NCI-H1048 (cell line): ENCODE measurements around the gene BTLA.
"Not testable (repeated sequence)": the region's sequence is repeated elsewhere in the genome, so short reads cannot be mapped to it uniquely, and the experiment has no call there.

ENCODE experiments used
- DNase-seq: peaks from one replicate; lab custom pipeline; 2025; lab: John Stamatoyannopoulos, UW

BTLA gene, protein sequence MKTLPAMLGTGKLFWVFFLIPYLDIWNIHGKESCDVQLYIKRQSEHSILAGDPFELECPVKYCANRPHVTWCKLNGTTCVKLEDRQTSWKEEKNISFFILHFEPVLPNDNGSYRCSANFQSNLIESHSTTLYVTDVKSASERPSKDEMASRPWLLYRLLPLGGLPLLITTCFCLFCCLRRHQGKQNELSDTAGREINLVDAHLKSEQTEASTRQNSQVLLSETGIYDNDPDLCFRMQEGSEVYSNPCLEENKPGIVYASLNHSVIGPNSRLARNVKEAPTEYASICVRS

DNA sequence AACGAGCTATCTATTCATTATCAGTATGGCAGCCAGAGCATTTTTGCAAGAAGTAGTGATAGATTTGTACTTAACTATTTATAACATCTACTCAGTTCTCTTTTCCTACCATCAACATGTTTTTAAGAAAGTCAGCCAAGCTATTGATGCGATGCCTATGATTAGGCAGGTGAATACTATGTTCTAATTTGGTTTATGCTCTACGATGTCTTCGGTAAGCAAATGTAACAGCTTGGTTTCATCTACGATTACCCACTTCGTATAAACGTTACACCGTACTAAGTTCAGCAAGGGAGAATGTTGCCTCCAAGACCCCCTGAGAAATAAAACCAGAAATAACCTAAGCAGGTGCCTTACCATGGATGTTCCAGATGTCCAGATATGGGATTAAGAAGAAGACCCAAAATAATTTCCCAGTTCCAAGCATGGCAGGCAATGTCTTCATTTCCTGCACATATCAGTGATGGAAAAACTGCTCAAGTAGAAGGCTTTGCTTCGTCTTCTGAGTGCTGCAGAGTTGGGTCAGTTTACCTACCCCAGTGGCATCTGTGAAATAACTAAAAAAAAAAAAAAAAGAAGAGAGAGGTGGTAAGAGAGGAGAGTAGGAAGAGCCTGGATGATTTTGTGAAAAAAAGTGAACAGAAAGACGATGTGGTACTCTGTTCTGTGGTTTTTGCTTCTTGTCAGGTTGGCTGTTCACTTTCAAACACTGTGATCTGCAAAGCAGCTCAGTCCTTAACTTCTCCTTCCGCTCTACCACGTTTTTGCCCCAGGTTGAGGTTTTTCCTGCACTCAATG lies at the start of gene BTLA:
Gene BTLA, minus strand, starts transcription at position 559 of the 798 bp plus-strand sequence. Its CDS starts 114 bp downstream, at position 445.
- DNase-seq, result no peak

DNA sequence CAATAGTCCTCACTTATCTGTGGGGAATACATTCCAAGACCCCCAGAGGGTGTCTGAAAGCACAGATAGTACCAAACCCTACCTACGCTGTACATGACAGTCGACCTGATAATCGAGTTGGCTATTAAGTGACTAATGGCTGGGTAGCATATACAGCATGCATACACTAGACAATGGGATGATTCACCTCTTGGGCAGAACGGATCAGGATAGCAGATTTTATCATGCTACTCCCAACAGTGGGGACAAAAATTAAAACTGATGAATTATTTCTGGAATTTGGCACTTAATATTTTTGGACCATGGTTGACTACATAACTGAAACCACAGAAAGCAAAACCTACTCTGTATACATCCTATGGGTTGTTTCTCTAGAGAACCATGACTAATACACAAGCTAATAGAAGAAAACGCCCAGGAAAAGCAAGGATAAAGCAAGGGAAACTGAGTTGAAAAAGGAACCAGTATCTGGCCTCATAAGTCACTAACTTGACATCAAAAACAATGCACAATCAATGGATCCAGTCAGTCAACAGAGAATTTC lies 47.0 kb upstream of the BTLA start:
- no peak for DNase-seq

DNA sequence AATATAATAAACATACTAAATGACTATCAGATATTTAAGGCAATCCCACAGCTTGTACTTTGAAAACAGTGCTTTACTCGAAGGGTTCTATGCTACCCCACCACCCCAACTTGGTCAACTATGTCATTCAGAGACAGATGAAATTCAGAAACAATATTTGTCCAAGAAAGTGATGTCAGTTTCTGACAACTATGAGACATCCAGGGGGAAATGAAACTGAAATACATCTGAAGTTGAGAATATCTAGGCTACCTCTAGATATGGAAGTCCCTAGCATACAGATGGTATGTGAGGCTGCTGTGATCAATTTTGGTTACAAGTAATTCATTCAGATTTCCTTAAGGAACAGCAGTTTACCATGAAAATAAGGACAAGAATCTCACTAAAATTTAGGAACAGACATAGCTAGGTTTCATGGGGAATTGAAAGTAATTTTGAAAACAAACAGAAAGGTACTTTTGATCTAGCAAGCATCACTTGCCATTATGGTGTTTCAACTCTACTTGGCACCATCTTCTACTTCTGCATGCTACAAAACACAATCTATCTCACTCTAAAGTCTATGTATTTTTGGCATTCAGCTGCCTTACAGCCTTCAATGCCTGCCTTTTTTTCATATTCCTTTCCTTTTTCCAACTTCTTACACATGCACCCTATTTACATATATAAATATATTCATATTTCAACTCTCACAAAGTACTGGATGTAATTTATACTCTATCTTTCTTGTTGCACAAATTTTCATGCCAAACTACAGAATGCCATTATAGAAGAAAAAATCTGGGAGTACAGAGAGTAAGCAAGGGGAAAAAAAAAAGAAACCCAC lies 40.8 kb upstream of the BTLA start:
- DNase-seq, result no peak

DNA sequence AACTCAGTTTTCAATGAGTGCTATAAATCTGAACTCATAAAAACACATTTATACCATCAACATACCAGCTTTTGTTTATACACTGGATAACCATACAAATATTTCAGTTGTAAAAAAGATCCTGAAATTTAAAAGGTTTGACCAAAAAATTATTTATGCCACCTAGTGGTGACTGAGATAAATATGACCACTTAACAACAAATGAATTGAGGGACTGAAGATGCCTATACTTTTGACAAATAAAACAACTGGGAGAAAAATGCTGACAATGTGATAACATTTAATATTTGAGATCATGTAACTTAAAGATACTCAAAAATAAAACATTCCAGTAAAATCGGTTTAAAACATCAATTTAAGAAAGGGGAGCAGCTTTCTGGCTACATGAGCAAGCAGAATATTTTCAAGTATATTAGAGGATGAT lies 32.1 kb upstream of the BTLA start:
- DNase-seq, result no peak

DNA sequence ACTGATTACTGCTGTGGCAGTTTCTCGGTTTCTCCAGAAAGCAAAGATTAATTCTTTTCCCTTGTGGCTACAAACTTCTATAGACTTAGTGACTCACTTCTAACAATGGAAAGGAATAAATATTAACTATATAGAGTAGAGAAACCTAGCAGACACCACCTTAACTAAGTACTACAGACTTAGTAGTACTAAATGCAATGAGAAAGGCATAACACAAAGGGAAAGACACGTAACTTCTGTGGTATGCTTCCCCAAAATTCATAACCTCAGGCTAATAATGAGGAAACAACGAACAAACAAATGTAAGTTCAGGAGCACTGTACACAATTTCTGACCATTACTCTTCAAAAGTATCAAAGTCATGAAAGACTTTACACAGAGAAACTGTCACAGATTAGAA lies 31.3 kb upstream of the BTLA start:
- DNase-seq, result no peak

DNA sequence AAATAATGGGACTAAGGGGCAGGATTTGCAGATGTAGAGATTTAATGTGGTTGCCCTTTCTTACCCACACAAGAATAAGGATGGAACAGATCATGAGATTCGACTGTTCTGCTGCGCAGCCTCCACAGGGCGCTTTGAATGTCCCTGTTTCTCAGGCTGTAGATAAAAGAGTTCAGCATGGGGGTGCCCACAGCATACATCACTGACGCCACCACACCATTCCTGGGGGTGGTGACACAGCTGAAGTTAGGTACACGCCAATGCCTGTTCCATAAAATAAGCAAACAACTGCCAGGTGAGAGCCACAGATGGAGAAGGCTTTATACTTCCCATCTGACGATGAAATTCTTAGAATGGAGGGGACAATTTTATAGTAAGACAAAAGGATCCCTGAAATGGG lies 24.9 kb upstream of the BTLA start:
- DNase-seq, result not testable (repeated sequence)

DNA sequence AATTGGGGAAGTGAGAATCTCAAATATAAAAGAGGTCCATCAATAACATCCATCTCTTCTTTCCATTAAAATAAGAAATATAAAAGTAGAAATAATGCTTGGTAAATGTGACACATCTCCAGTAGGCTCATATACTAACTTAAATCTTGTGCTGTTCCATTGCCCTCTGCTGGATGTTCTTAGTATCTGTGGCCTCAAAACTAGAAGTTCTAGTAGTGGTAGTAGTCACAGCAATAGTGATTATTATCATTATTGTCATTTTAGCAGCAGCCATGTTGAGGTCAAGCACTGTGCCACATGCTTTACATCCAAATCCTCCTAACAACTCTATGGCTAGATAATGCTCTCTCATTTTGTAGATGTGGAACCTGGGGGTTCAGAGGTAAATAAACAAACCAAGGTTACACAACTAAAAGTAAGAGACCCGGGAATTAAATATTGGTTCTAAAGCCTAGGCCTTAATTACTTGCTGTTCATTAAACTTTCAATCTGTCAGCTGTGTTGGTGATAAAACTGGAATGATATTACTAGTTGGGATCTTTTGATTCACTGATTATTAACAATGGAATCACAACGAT lies 20.2 kb upstream of the BTLA start:
- no peak for DNase-seq

DNA sequence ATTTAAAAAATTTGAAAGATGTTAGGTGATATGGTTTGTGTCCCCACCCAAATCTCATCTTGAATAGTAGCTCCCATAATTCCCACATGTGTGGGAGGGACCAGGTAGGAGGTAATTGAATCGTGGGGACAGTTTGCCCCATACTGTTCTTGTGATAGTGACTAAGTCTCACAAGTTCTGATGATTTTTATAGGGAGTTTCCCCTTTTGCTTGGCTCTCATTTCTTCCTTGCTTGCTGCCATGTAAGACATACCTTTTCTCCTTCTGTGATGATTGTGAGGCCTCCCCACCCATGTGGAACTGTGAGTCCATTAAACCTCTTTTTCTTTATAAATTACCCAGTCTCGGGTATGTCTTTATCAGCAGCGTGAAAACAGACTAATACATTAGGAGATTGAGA lies 19.7 kb upstream of the BTLA start:
- DNase-seq, result not testable (repeated sequence)

DNA sequence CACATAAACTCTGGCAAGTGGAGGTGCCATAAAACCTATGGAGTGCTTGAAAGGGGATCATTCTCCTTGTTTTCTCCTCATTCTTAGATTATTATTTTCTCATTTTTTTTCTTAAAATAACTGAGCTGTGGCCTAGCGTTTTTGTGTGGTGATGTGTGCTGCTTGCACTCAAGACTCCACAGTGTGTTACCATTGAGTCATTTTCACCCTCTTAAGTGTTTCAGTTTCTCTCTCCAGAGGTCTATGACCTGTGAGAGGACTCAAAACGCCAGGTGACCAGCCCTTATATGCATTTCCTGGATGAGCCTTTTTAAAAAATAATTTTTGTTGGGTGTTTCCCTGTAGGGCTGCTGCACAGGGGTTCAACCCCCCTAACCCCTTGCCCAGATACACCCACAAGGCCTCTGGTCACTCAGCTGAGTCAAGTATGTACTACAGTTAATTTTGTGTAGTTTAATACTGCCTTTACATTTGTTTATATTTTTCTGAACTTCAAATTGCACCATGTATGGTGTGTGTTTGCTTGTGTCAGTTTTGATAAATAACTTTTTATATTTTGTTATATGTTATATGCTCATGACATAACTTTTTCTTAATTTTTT lies 15.4 kb upstream of the BTLA start:
- DNase-seq, result no peak

DNA sequence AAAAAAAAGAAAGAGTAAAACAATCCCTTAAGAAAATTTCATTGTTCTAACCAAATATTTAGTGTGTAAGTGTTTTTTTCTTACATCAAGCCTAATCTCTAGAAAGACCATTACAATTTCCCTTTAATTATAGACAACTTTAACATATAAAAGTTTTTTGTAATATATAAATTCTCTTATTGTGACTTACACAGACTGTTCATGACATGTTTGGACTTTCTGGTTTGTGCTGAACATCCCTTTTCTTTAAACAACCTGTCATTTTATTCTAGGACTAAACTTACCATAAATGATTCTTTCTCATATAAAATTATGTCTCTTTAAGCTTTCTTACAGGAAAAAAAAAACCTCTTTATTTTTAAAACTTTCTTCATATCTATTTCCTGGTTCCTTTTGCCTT lies 13.0 kb upstream of the BTLA start:
- DNase-seq, result no peak

DNA sequence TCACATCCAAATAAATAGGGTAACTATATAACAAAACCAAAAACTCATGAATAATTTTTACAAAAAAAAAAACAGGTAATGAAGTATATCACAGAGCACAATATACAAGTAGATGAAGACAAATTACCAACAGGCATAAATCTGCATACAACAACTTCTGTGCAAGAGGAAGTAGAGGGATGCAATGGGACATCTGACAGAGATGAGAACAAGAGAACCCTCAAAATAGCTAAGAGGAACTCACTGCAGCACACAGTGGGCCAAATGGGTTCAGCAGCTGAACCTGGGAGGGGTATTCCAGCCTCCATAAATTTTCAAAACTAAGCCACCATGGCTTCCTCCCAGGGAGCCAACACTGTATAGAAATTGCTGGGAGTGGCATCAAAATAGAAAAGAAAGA lies 9.6 kb upstream of the BTLA start:
- DNase-seq, result no peak

DNA sequence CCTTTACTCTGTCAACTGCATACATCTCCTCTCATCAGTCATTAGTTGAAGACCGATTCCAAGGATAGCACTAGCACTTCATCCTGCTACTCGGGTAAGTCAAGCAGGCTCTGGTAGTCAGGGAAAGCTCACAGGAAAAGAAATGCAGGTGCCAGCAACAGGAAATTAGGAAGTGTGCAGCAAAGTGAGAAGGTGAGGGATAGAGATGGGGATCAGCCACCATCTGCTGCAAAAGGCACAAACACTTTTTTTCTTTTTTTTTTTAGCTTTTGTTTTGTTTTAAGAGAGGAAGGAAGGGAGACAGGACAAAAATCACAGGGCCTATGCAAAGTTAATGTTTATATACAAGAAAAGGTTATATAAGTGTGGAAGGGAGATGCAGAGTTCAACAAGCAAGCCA lies 9.0 kb upstream of the BTLA start:
- no peak for DNase-seq

DNA sequence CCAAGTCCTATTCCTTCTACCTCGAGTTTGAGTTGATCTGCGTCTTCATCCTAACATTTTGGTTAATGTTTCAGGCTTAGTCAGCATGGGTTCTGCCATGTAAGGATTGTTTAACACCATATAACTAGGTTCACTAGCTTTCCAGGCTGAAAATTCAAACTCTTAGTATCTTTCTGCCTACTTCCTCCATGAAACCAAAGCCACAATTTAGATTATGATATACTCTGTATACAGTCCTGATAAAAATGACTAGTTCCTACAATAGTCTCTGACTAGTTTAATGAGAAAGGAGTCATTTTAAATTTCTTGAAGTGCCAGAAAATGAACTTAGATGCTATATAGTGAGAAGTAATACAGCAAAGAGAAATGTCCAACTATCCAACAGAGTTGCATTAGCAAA lies 6.6 kb upstream of the BTLA start:
- no peak for DNase-seq

DNA sequence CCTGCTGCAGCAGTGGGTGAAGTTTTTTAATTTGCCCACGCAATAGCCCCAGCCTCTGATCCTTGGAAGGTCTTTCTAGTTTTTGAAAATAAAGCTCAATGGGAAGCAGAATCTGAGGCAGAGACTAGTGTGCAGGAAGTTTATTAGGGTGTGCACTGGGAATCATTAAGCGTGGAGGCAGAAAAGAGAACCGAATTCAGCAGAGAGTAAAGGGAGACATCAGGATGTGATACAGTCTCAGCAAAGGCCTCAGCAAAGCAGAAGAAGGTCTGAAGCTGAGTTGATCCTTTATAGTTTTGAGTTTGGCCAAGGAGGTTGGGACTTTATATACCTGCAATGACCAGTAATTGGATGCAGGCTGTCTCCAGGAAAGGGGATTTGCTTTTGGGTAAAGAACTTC lies 4.9 kb upstream of the BTLA start:
- DNase-seq, result no peak

DNA sequence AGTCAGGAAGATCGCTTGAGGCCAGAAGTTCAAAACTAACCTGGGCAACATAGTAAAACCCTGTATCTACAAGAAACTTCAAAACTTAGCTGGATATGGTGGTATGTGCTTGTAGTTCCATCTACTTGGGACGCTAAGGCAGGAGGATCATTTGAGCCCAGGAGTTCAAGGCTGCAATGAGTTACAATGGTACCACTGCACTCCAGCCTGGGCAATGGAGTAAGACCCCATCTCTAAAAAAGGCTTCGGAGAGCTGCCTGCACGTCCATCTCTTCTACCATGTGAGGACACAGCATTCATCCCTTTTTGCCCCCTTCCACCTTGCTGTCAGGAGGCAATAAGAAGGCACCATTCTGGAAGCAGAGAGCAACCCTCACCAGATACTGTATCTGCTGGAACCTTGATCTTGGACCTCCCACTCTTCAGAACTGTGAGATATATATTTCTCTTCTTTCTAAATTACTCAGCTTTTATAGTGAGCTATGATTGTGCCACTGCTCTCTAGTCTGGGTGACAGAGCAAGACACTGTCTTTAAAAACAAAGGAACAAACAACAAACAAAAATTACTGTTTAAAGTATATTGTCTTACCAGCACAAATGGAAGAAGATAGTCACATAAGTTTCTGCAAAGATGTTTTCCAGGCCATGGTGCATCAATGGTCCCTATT lies 4.2 kb upstream of the BTLA start:
- DNase-seq, result no peak

DNA sequence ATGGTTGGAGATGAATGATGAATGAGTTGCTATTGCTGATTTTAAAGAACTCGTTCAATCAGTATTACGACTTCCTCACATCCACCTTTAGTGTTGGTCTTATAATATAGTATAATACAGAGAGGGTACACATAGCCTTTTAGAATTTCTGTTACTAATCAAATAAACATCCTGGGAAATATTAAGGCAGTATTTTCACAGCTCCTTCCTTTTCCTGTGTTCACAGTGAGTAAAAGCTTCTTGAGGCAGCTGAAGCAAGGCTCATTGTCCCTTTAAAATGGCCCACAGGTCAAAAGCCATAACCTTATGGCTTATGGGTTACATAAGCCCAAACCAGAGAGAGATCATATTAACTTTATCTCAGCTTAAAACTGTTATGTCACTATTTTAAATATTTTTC lies 1.3 kb upstream of the BTLA start:
- DNase-seq, result no peak

DNA sequence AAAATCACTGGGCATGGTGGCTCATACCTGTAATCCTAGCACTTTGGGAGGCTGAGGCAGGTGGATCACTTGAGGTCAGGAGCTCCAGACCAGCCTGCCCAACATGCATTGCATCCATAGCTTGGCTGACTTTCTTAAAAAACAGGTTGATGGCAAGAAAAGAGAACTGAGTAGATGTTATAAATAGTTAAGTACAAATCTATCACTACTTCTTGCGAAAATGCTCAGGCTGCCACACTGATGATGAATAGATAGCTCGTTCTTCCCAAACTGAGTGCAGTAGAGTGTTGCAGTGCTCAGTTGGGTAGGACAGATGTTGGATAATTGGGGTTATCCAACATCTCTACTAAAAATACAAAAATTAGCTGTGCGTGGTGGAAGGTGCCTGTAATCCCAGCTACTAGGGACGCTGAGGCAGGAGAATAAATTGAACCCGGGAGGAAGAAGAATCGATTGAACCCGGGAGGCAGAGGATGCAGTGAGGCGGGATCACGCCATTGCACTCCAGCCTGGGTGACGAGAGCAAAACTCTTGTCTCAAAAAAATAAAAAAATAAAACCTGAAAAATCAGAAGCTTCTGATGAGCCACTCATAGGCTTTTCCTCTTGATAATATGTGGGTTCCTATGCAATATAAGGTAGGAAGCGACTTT lies 1.2 kb downstream of the BTLA start:
- no peak for DNase-seq

DNA sequence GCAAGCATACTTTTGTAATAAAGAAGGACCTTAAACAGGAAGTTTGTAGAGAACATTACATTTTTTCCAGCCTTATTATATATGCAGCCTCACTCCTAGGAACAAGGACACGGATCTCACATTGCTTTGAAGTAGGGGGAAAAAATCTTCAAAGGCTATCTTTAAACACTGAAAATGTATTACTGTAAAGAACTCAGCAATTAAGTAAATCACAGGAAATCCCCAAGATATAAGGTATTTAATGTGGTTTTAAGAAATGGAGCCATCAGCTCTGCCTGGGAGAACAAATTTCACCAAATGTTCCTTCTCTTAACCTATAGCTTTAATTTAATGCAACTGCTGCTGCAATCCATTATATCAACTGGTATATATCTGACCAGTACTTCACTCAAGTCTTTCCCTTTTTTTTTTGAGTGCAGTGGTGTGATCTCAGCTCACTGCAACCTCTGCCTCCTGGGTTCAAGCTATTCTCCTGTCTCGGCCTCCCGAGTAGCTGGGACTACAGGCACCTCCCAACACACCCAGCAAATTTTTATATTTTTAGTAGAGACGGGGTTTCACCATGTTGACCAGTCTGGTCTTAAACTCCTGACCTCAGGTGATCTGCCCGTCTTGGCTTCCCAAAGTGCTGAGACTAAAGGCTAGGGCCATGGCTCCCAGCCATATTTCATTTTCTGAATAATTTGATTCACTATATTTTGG lies 2.8 kb downstream of the BTLA start:
- no peak for DNase-seq

DNA sequence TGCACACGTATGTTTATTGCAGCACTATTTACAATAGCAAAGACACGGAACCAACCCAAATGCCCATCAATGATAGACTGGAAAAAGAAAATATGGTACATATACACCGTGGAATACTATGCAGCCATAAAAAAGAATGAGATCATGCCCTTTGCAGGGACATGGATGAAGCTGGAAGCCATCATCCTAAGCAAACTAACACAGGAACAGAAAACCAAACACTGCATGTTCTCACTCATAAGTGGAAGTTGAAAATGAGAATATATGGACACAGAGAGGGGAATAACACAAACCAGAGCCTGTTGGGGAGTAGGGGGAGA lies 4.9 kb downstream of the BTLA start:
- not testable (repeated sequence) for DNase-seq

DNA sequence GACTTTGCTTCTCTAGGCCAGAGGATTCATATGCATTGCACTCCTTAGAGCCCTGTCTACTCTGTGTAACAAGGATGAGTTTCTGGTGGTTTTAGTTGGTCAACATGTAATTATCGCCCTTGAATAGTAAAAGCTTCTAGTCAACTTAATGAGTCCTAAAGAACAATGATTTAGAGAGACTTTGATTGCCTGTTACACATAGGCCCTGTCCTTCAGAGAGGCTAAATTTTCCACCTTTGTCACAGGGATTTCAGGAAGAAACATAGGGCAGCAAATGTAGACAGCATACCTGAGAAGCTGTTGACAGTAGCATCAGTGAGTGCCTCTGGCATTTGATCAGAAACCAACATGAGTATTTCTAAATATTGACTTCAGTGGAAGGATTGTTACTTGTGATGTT lies 7.1 kb downstream of the BTLA start:
- DNase-seq, result no peak
